ENCODE data around the gene TIMD4. TPM values are rescaled to one million over a fixed set of nuclear protein-coding genes. Genes with fewer than 3 reads are reported as not detected.
A peak's percentile ranks its signal among the peaks of the same experiment; 100 is the strongest.

Gene TIMD4
- total and polyA plus RNA-seq, 2 experiments from 2014 or later, result 0.18 TPM; not detected in 1

- no peak for TF ChIP-seq CTCF (IDR thresholded peaks at IDR 0.05; ENCODE audit: low read depth, low read length)
- H3K27me3 ChIP-seq, result no peaks in the 10 kb centered on the region
Observed at GRCh38 chr5:156920861-156921431, 42.1 kb downstream of the TIMD4 start.

GRCh38 chr5:156920042-156920860 is 42.8 kb downstream of the TIMD4 start:
- no peaks in the 10 kb centered on the region for H3K9me3 ChIP-seq (ENCODE audit: low read depth)
- H3K4me3 ChIP-seq, result no peak overlapping the region
- H3K27me3 ChIP-seq, result no peaks in the 10 kb centered on the region
- no peak overlapping the region for H3K27ac ChIP-seq
- peaks cover 16% of the 10 kb centered on the region for H3K4me1 ChIP-seq (ENCODE audit: low read depth)
- H3K36me3 ChIP-seq, result no peaks in the 10 kb centered on the region
- no peak for TF ChIP-seq CTCF (IDR thresholded peaks at IDR 0.05; ENCODE audit: low read depth, low read length)
- DNase-seq (ENCODE audit: low read depth in 1 of 2, low spot score in 1 of 2), result peak in 1 of 2 donors; percentile 5

More at GRCh38 chr5:156920861-156921431, 42.1 kb downstream of the TIMD4 start:
- DNase-seq (ENCODE audit: low read depth in 1 of 2, low spot score in 1 of 2), result no peak
- Histone ChIP-seq H3K4me3 (no peak overlapping the region), H3K4me1 (ENCODE audit: low read depth) (peaks cover 10% of the 10 kb centered on the region), H3K27ac (no peak overlapping the region), H3K9me3 (ENCODE audit: low read depth) (no peaks in the 10 kb centered on the region), H3K36me3 (no peaks in the 10 kb centered on the region)

GRCh38 chr5:156918311-156918845 is 44.6 kb downstream of the TIMD4 start:
- no peak overlapping the region for H3K27ac ChIP-seq
- no peak overlapping the region for H3K4me3 ChIP-seq
- no peaks in the 10 kb centered on the region for H3K36me3 ChIP-seq
- no peak for TF ChIP-seq CTCF (IDR thresholded peaks at IDR 0.05; ENCODE audit: low read depth, low read length)
- peaks cover 8% of the 10 kb centered on the region for H3K4me1 ChIP-seq (ENCODE audit: low read depth)
- no peaks in the 10 kb centered on the region for H3K9me3 ChIP-seq (ENCODE audit: low read depth)
- H3K27me3 ChIP-seq, result no peaks in the 10 kb centered on the region
- no peak for DNase-seq (ENCODE audit: low read depth in 1 of 2, low spot score in 1 of 2)

GRCh38 chr5:156914371-156914737 is 48.7 kb downstream of the TIMD4 start:
- no peak overlapping the region for H3K27ac ChIP-seq

More at GRCh38 chr5:156914371-156914737, 48.7 kb downstream of the TIMD4 start:
- no peak for DNase-seq (ENCODE audit: low read depth in 1 of 2, low spot score in 1 of 2)
- no peaks in the 10 kb centered on the region for H3K27me3 ChIP-seq
- no peaks in the 10 kb centered on the region for H3K9me3 ChIP-seq (ENCODE audit: low read depth)
- H3K4me1 ChIP-seq (ENCODE audit: low read depth), result peaks cover 8% of the 10 kb centered on the region
- no peaks in the 10 kb centered on the region for H3K36me3 ChIP-seq
- H3K4me3 ChIP-seq, result no peak overlapping the region
- TF ChIP-seq CTCF (IDR thresholded peaks at IDR 0.05; ENCODE audit: low read depth, low read length), result no peak
